Esophagus squamous epithelium (tissue), 5 donors: ENCODE data around the gene MCM9. TPM values are rescaled to one million over a fixed set of nuclear protein-coding genes. Genes with fewer than 3 reads are reported as not detected.
"Not testable (repeated sequence)": the region's sequence is repeated elsewhere in the genome, so short reads cannot be mapped to it uniquely, and the experiment has no call there.

Source experiments
- DNase-seq: peaks from one replicate; lab custom pipeline; 2025; lab: John Stamatoyannopoulos, UW
- H3K27ac ChIP-seq, 4 donors: fragments of 200-600 bp; sonication (generic); one replicate each; pipeline ENCODE4 v1.5.1; 2016 to 2019; ENCODE audit warnings: mild to moderate bottlenecking in 1 of 4
- H3K27me3 ChIP-seq, 4 donors: fragments of 200-600 bp; sonication (generic); 1 replicate in 3 of 4; 2 replicates in 1 of 4; pipeline versions ENCODE4 v1.5.1 to v1.6.0; 2017 to 2021; ENCODE audit warnings: antibody characterized with exemption in 1 of 4
- H3K36me3 ChIP-seq, 3 donors: fragments of 200-600 bp; sonication (generic); one replicate each; pipeline ENCODE4 v1.5.1; 2016 to 2019
- H3K4me1 ChIP-seq, 3 donors: fragments of 200-600 bp; sonication (generic); one replicate each; pipeline ENCODE4 v1.5.1; 2017 to 2019
- H3K4me3 ChIP-seq, 4 donors: fragments of 200-600 bp; sonication (generic); 1 replicate in 3 of 4; 2 replicates in 1 of 4; pipeline ENCODE4 v1.5.1; 2016 to 2019; ENCODE audit warnings: mild to moderate bottlenecking in 2 of 4, moderate library complexity in 1 of 4
- H3K9me3 ChIP-seq, 3 donors: fragments of 200-600 bp; sonication (generic); one replicate each; pipeline ENCODE4 v1.5.1; 2016 to 2019
- CTCF ChIP-seq, 6 experiments: fragments of 450-650 bp in 4 of 6; fragments of 200-600 bp in 2 of 6; sonication (generic) in 2 of 6; IDR thresholded peaks; one replicate each; pipeline ENCODE4 v1.5.1; 2016 to 2019; ENCODE audit warnings: antibody characterized with exemption in 6 of 6, mild to moderate bottlenecking in 4 of 6, moderate library complexity in 4 of 6
- POLR2A ChIP-seq, 4 donors: fragments of 450-650 bp; IDR thresholded peaks; one replicate each; pipeline ENCODE4 v1.6.1; 2017; ENCODE audit warnings: antibody characterized with exemption in 4 of 4, mild to moderate bottlenecking in 4 of 4, moderate library complexity in 3 of 4
- WGBS, 2 donors: methylation state at CpG; one replicate each; pipeline ENCODE4 v1.1.5; 2018; 5-methylcytosine and 5-hydroxymethylcytosine counted together
- intact Hi-C: fragments of 100-400 bp; cut with DNase I; formaldehyde crosslinking; loops from one replicate; pipeline ENCODE4 v1.15.0; 2022
- total RNA-seq, 4 donors: library from RNA; depleted of rRNA; stranded (reverse); fragments of >200 nt; gene quantifications; one replicate each; pipeline ENCODE4 v1.1.0, GENCODE V29; 2016
- donor health status: DM: yes; HTN: yes; CAD: no.

MCM9 gene
- total RNA-seq, 4 donors from 2014 or later = 11.1 to 22.3 (median 15.1) TPM

- Histone ChIP-seq H3K4me3 (no peak overlapping the region), H3K27ac (no peak overlapping the region), H3K36me3 (no peaks in the 10 kb centered on the region), H3K9me3 (no peaks in the 10 kb centered on the region), H3K4me1 (peaks cover 0 to 6% (median 4%) of the 10 kb centered on the region in 3 donors), H3K27me3 (no peaks in the 10 kb centered on the region)
- no peak for TF ChIP-seq CTCF (IDR thresholded peaks at IDR 0.05)
- no peak for TF ChIP-seq POLR2A (IDR thresholded peaks at IDR 0.05)
- no peak for DNase-seq
- intact Hi-C loops = no loop called here
- 89 to 98% methylated on average over 2 of the region's 2 CpGs for WGBS, 2 donors
Observed at GRCh38 chr6:118869894-118870589, 64.9 kb downstream of the MCM9 start.

- intact Hi-C loops = no loop called here
- H3K4me1 ChIP-seq = peaks cover 0 to 12% (median 10%) of the 10 kb centered on the region in 3 donors
- WGBS, 2 donors = 39 to 63% methylated on average over 2 of the region's 2 CpGs
- TF ChIP-seq POLR2A (IDR thresholded peaks at IDR 0.05) (no peak), CTCF (IDR thresholded peaks at IDR 0.05) (no peak)
- H3K27me3 ChIP-seq = no peaks in the 10 kb centered on the region
- H3K9me3 ChIP-seq = no peaks in the 10 kb centered on the region
- H3K36me3 ChIP-seq = no peaks in the 10 kb centered on the region
- no peak overlapping the region for H3K27ac ChIP-seq
- no peak for DNase-seq
- H3K4me3 ChIP-seq = no peak overlapping the region
Observed at GRCh38 chr6:118869350-118869749, 65.6 kb downstream of the MCM9 start.

DNA sequence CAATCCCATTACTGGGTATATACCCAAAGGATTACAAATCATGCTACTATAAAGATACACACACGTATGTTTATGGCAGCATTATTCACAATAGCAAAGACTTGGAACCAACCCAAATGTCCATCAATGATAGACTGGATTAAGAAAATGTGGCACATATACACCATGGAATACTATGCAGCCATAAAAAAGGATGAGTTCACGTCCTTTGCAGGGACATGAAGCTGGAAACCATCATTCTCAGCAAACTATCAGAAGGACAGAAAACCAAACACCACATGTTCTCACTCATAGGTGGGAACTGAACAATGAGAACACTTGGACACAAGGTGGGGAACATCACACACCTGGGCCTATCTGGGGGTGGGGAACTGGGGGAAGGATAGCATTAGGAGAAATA lies 66.1 kb downstream of the MCM9 start:
- H3K27ac ChIP-seq, H3K4me3 ChIP-seq, H3K9me3 ChIP-seq, H3K27me3 ChIP-seq, DNase-seq, intact Hi-C loops, H3K36me3 ChIP-seq: not testable (repeated sequence)
- WGBS, 2 donors = 93 to 100% methylated on average over 2 of the region's 2 CpGs
- H3K4me1 ChIP-seq = peaks cover 0 to 14% (median 12%) of the 10 kb centered on the region in 3 donors

GRCh38 chr6:118867181-118867580 lies 67.8 kb downstream of the MCM9 start:
- peaks cover 0 to under 1% (median 0%) of the 10 kb centered on the region in 3 donors for H3K36me3 ChIP-seq
- no peak for DNase-seq
- 87 to 92% methylated on average over 4 of the region's 4 CpGs for WGBS, 2 donors
- intact Hi-C loops = no loop called here
- no peak overlapping the region for H3K4me3 ChIP-seq
- H3K27ac ChIP-seq = no peak overlapping the region
- H3K27me3 ChIP-seq = no peaks in the 10 kb centered on the region
- TF ChIP-seq POLR2A (IDR thresholded peaks at IDR 0.05) = no peak
- TF ChIP-seq CTCF (IDR thresholded peaks at IDR 0.05) = no peak
- H3K4me1 ChIP-seq = peaks cover 0 to 14% (median 12%) of the 10 kb centered on the region in 3 donors
- H3K9me3 ChIP-seq = no peaks in the 10 kb centered on the region

GRCh38 chr6:118865100-118865391 lies 69.9 kb downstream of the MCM9 start:
- Histone ChIP-seq H3K36me3 (peaks cover 0 to 20% (median 0%) of the 10 kb centered on the region in 3 donors), H3K4me1 (peaks cover 0 to 14% (median 12%) of the 10 kb centered on the region in 3 donors), H3K4me3 (no peak overlapping the region), H3K9me3 (no peaks in the 10 kb centered on the region), H3K27me3 (no peaks in the 10 kb centered on the region), H3K27ac (no peak overlapping the region)
- WGBS, 2 donors = 35 to 38% methylated on average over 2 of the region's 2 CpGs
- intact Hi-C loops = no loop called here
- TF ChIP-seq CTCF (IDR thresholded peaks at IDR 0.05) = no peak
- TF ChIP-seq POLR2A (IDR thresholded peaks at IDR 0.05) = no peak
- DNase-seq = no peak
